DOHH2 (cell line): Measurements from ENCODE around the gene C9orf72.

Experiments
- H3F3A ChIP-seq: fragments of 200-600 bp; sonication (generic), shearing (Covaris generic); 2 replicates; pipeline ENCODE4 v1.6.0; 2016; ENCODE audit warnings: antibody characterized with exemption, mild to moderate bottlenecking; ENCODE audit not compliant: control insufficient read depth, insufficient read depth
- H3K27ac ChIP-seq: fragments of 200-600 bp; sonication (generic); 2 replicates; pipeline ENCODE4 v1.5.1; 2014; ENCODE audit warnings: low read depth, mild to moderate bottlenecking, low read length, moderate library complexity
- H3K27me3 ChIP-seq: fragments of 200-600 bp; sonication (generic); 2 replicates; pipeline ENCODE4 v1.6.1; 2014; ENCODE audit warnings: mild to moderate bottlenecking, low read length, mixed read lengths; ENCODE audit not compliant: control insufficient read depth
- H3K36me3 ChIP-seq: fragments of 200-600 bp; sonication (generic); 2 replicates; pipeline ENCODE4 v1.6.1; 2014; ENCODE audit warnings: mild to moderate bottlenecking, low read length, moderate library complexity, mixed read lengths; ENCODE audit not compliant: control insufficient read depth
- H3K4me1 ChIP-seq: fragments of 200-600 bp; sonication (generic); 2 replicates; pipeline ENCODE4 v1.6.1; 2014; ENCODE audit warnings: mild to moderate bottlenecking, low read length, mixed read lengths; ENCODE audit not compliant: control insufficient read depth
- H3K4me2 ChIP-seq: fragments of 200-600 bp; sonication (generic); 2 replicates; pipeline ENCODE4 v1.6.0; 2014; ENCODE audit warnings: mild to moderate bottlenecking, low read length, moderate library complexity
- H3K4me3 ChIP-seq: fragments of 200-600 bp; sonication (generic); 2 replicates; pipeline ENCODE4 v1.5.1; 2014; ENCODE audit warnings: mild to moderate bottlenecking, low read length, mixed read lengths
- H3K79me2 ChIP-seq: fragments of 200-600 bp; sonication (generic); 2 replicates; pipeline ENCODE4 v1.6.1; 2014; ENCODE audit warnings: mild to moderate bottlenecking, low read length, mixed read lengths; ENCODE audit not compliant: control insufficient read depth
- H3K9me2 ChIP-seq: fragments of 200-600 bp; sonication (generic); replicated peaks from 2 replicates; pipeline ENCODE4 v1.6.1; 2014; ENCODE audit warnings: mild to moderate bottlenecking, low read length, mixed read lengths; ENCODE audit not compliant: control insufficient read depth
- H3K9me3 ChIP-seq: fragments of 200-600 bp; sonication (generic); 2 replicates; pipeline ENCODE4 v1.6.1; 2014; ENCODE audit warnings: antibody characterized with exemption, low read length, mixed read lengths; ENCODE audit not compliant: control insufficient read depth, insufficient read depth
- H4K20me1 ChIP-seq: fragments of 200-600 bp; sonication (generic); 2 replicates; pipeline ENCODE4 v1.6.0; 2014; ENCODE audit warnings: low read depth, mild to moderate bottlenecking, antibody characterized with exemption, low read length, moderate library complexity; ENCODE audit not compliant: control insufficient read depth, insufficient read depth
- CTCF ChIP-seq: fragments of 200-600 bp; sonication (generic); IDR thresholded peaks from one replicate; pipeline ENCODE4 v1.5.1; 2014; ENCODE audit warnings: antibody characterized with exemption, mild to moderate bottlenecking, low read depth, low read length; ENCODE audit not compliant: poor library complexity, severe bottlenecking
- EZH2phosphoT487 ChIP-seq: fragments of 200-600 bp; sonication (generic); IDR thresholded peaks from 2 replicates; pipeline ENCODE4 v1.6.1; 2017; ENCODE audit warnings: borderline replicate concordance, mild to moderate bottlenecking, antibody characterized with exemption, low read length, moderate library complexity, mixed read lengths

Gene C9orf72

GRCh38 chr9:27511771-27512170, 61.5 kb downstream of the C9orf72 start:
- no peaks in the 10 kb centered on the region for H3K36me3 ChIP-seq
- H4K20me1 ChIP-seq = no peaks in the 10 kb centered on the region
- H3K9me3 ChIP-seq = no peaks in the 10 kb centered on the region
- no peaks in the 10 kb centered on the region for H3K4me1 ChIP-seq
- TF ChIP-seq CTCF = no peak
- no peak for TF ChIP-seq EZH2phosphoT487
- no peaks in the 10 kb centered on the region for H3F3A ChIP-seq
- H3K27ac ChIP-seq = no peak overlapping the region
- H3K27me3 ChIP-seq = peaks cover 3% of the 10 kb centered on the region; the same call in 1 of the 2 replicates
- H3K4me3 ChIP-seq = no peak overlapping the region
- no peaks in the 10 kb centered on the region for H3K9me2 ChIP-seq
- H3K79me2 ChIP-seq = no peaks in the 10 kb centered on the region
- no peak overlapping the region for H3K4me2 ChIP-seq

GRCh38 chr9:27510780-27511179, 62.5 kb downstream of the C9orf72 start:
- Histone ChIP-seq H3K36me3 (no peaks in the 10 kb centered on the region), H4K20me1 (no peaks in the 10 kb centered on the region), H3K9me3 (no peaks in the 10 kb centered on the region), H3K4me1 (no peaks in the 10 kb centered on the region), H3K27ac (no peak overlapping the region), H3K9me2 (no peaks in the 10 kb centered on the region), H3K4me3 (no peak overlapping the region), H3F3A (no peaks in the 10 kb centered on the region), H3K79me2 (no peaks in the 10 kb centered on the region), H3K4me2 (no peak overlapping the region), H3K27me3 (peaks cover 3% of the 10 kb centered on the region; the same call in 1 of the 2 replicates)
- TF ChIP-seq EZH2phosphoT487 (no peak), CTCF (no peak)

GRCh38 chr9:27506981-27507380, 66.3 kb downstream of the C9orf72 start:
- no peaks in the 10 kb centered on the region for H3K36me3 ChIP-seq
- H3F3A ChIP-seq = no peaks in the 10 kb centered on the region
- no peak for TF ChIP-seq CTCF
- TF ChIP-seq EZH2phosphoT487 = no peak
- H3K27ac ChIP-seq = no peak overlapping the region
- no peaks in the 10 kb centered on the region; the same call in 1 of the 2 replicates for H3K27me3 ChIP-seq
- no peaks in the 10 kb centered on the region for H3K9me2 ChIP-seq
- H3K79me2 ChIP-seq = no peaks in the 10 kb centered on the region
- H4K20me1 ChIP-seq = no peaks in the 10 kb centered on the region
- no peaks in the 10 kb centered on the region for H3K9me3 ChIP-seq
- no peak overlapping the region for H3K4me2 ChIP-seq
- H3K4me1 ChIP-seq = no peaks in the 10 kb centered on the region
- H3K4me3 ChIP-seq = no peak overlapping the region

GRCh38 chr9:27505744-27506161, 67.5 kb downstream of the C9orf72 start:
- Histone ChIP-seq H3K4me3 (no peak overlapping the region), H3K79me2 (no peaks in the 10 kb centered on the region), H3K9me3 (no peaks in the 10 kb centered on the region), H3K36me3 (no peaks in the 10 kb centered on the region), H3K4me1 (no peaks in the 10 kb centered on the region), H4K20me1 (no peaks in the 10 kb centered on the region), H3K27me3 (no peaks in the 10 kb centered on the region; the same call in 1 of the 2 replicates), H3F3A (no peaks in the 10 kb centered on the region), H3K27ac (no peak overlapping the region), H3K4me2 (no peak overlapping the region), H3K9me2 (no peaks in the 10 kb centered on the region)
- TF ChIP-seq EZH2phosphoT487 (no peak), CTCF (no peak)
